CD4-positive, alpha-beta T cell treated with Interleukin-4 for 4 hours (primary cell): ENCODE results near the gene NTN1.

ENCODE experiments used
- DNase-seq: peaks from one replicate; pipeline ENCODE4 v3.0.0-alpha.2; 2020

NTN1 gene

DNA sequence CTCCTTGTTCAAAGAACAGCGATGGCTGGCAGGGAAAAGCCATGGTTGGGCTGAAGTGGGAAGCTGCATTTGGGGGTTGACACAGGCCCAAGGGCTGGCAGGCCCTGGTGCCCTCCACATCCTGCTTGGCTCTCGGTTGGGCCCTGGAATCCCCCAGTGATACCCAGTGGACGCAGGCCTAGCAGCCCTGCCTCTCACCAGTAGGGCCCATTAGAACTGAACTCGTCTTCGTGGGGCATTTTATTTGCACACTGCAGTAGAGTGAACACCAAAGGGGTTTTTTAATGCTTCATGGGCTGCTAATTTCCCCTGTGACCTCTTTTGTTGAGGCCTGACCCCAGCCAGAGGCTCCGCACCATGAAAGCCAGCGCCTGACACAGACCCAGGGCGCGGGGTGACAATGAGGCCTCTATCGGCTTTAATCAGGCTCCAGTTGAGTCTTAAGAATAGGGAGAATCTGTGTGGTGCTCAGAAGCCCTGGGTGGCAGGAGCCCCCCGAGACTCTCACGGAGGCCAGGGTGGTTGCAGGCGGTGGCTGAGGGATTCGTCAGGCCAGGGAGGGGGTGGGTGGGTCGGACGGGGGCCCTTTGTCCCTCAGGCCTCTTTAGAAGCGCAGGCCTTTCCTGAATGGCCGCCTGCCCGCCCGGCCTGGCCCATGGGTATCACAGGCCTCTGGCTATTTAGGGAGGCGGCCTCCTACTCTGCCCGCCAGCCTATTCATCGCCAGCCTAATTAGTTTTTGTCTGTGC, 199.3 kb downstream of the NTN1 start:
- no peak for DNase-seq

DNA sequence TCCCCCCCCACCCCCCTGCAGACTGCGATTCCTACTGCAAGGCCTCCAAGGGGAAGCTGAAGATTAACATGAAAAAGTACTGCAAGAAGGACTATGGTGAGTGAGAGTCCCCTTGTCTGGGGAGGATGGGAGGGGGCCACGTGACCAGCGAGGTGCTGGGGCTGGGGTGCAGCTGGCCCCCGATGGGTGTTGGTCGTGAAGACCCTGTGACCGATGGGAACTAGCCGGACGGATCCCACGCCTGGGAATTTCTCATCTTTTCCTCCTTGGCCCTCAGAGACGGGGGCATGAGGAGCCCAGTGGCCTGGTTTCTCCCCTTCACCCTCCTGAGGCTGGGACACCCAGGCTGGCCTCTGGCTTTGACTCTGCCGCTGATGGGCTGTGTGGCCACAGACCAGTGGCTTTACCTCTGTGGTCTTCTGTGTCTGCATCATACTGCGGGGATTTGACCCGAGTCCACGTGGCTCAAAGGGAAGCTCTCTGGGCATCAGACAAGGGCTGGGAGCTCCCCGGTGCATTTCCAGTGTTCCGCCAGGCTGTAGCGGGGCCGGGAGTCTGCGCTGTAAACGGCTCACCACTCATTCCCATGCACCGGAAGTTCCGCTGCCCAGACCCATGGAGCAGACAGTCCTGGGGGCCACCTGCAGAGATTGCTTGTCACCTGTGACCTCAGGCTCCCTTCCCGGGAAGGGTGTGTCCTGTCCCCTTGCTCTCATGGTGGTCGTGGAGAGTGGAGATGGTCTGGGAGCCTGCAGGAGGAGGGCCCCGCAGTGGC, 200.0 kb downstream of the NTN1 start:
- DNase-seq, result no peak

DNA sequence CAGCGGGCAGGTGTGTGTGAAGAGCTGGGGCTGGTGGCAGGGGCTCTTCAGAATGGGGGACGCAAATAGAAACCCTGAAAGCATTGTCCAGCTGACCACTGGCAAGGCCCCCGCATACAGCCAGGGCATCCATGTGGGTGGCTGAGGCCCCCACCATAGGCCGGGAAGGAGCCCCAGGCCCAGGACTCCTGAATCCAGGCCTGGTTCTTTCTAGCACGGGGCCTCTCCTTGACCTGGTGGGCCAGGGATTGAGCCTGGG, 200.5 kb downstream of the NTN1 start:
- DNase-seq, result no peak

DNA sequence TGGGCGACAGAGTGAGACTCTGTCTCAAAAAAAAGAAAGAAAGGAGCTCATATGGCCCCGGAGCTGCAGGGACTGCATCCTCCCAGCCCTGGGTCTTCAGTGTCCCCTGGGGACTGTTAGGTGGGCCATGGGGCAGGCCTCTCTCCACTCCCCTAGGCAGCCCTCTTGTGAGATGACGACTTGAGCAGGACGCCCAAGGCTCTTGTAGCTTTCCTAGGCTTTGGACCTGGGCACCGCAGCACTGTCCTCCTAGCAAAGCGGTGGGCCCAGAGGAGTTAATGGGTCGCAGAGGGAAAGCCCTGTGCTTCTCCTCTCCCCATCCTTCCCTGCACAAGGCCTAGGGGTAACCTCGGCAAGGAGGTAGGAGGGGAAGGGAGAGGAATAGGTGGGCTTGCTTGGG, 202.2 kb downstream of the NTN1 start:
- DNase-seq, result no peak

DNA sequence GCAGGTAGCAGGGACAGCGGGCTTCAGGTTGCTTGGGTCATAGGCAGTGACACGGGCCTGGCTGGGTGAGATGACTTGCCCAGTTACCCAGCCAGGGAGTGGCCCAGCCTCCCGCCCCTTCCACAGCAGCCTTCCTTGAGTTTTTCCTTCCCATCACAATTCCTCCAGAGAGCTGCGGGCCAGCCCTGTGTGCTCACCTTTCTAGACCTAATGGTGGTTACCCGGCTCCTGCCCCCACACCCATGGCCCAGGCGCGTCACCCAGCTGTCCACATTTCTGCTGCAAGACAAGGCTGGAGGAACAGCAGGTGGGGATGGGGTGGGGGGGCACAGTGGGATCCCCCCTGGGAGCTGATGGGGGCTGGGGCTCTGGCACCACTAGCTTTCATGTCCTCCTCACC, 203.2 kb downstream of the NTN1 start:
- no peak for DNase-seq

GRCh38 chr17:9225305-9226101, 204.2 kb downstream of the NTN1 start:
- DNase-seq, result no peak

- no peak for DNase-seq
Observed at GRCh38 chr17:9226130-9226793, 205.0 kb downstream of the NTN1 start.

GRCh38 chr17:9226794-9227135, 205.5 kb downstream of the NTN1 start:
- no peak for DNase-seq

DNA sequence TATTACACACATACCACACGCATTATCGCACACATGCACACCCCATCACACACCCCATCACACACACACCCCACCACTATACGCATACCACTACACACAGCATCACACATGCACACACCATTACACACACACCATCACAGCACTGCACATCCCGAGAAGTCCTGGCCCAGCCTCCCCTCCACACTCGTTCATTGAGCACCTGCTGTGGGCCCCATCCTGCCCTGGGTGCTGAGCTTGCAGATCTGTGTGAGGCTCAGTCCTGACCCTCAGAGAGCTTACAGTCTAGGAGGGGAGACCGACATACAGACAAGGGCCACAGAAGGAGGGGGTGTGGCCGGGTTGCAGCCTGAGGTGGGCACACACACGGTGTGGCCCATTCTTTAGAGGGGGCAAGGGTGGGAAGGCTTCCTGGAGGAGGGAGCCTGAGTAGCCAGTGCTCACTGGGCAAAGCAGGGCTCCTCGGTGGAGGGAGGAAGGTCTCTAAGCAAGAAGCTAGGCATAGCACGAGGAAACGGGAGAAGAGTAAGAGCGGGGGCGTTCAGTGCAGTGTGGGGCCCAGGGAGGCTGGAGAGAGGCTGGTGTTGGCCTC, 206.6 kb downstream of the NTN1 start:
- no peak for DNase-seq

DNA sequence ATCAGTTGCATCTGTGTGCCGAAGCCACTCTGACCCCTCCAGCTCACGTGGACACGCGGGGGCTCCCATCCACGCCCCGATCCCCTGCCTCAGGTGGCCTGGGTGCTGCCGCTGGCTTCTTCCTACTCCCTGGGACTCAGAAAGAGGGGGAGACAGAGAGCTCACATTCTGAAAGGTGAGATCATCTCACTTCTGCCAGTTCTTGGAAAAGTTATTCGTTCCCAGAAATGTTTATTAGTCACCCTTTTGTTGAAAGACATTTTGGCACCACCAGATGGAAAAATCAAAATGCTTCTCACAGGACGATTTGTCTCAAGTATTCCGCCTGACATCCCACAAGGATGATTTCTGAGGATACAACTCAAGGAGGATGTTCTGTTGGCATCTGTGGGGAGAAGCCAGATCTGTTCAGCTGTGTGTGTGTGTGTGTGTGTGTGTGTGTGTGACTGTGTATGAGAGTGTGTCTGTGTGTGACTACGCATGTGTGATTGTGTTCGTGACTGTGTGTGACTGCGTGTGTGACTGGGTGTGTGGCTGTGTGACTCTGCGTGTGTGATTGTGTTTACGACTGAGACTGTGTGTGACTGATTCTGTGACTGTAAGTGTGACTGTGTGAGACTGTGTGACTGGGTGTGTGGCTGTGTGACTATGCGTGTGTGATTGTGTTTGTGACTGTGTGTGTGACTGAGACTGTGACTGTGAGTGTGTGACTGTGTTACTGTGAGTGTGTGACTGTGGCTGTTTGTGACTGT, 207.3 kb downstream of the NTN1 start:
- DNase-seq, result no peak

DNA sequence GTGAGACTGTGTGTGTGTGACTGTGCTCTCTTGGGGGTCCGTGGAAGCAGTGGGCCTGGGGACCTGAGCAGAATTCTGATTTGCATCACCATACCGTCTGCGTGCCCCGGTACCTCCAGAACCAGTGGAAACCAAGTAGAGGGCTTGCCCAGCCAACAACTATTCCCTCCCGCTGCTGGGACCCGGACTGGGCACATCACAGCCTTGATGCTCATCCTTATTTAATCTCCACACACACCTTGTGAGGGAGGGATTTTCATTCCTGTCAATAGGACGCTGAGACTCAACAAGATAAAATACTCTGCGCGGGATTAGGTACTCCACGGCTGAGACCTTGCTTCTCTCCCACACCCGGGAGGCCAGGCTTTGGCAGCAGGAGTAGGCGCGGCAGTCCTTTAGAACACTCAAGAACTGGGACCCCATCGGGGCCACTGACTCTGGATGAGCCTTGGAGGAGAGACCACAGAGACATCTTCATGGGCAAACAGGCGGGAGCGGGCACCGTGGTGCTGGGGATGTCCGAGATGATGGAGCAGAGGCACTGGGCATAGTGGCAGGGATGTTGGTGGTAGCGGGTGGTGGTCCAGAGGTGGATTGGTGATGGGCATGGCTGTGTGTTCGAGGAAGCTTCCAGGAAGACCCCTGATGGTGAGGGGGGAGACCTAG, 208.0 kb downstream of the NTN1 start:
- no peak for DNase-seq

- no peak for DNase-seq
Observed at GRCh38 chr17:9229826-9230201, 208.5 kb downstream of the NTN1 start.

GRCh38 chr17:9230346-9230745, 209.0 kb downstream of the NTN1 start:
- DNase-seq, result no peak

GRCh38 chr17:9230861-9231260, 209.6 kb downstream of the NTN1 start:
- DNase-seq, result no peak

GRCh38 chr17:9231449-9232154, 210.3 kb downstream of the NTN1 start:
- no peak for DNase-seq

- DNase-seq, result no peak
Observed at GRCh38 chr17:9232155-9232475, 210.8 kb downstream of the NTN1 start.

GRCh38 chr17:9232591-9233270, 211.4 kb downstream of the NTN1 start:
- no peak for DNase-seq

- DNase-seq, result no peak
Observed at GRCh38 chr17:9233271-9233599, 211.9 kb downstream of the NTN1 start.

- no peak for DNase-seq
Observed at GRCh38 chr17:9233761-9234160, 212.5 kb downstream of the NTN1 start.

DNA sequence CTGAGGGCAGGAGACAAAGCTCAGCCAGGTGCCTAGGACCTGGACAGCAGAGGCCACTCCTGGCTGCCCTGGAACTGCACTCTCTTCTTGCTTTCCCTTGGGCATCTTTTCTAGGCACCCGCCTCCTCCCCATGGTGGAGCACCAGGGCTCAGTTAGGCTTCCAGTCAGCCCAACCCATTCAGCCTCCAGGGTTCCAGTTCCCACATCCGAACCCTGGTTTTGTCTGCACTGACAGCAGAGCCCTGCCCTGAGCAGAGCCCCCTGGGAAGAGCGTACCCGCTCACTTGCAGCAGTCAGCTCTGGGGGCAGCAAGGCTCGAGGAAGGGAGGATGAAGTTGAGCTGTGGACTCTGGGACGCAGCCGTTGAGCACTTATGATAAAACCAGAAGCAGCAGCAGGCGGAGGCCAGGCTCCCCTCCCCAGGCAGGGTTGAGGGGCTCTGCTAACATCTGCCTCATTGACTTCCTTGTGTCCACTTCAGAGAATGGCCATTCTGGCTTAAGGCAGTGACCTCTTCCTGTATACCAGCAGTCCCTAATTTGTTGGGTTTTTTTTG, 213.2 kb downstream of the NTN1 start:
- no peak for DNase-seq

DNA sequence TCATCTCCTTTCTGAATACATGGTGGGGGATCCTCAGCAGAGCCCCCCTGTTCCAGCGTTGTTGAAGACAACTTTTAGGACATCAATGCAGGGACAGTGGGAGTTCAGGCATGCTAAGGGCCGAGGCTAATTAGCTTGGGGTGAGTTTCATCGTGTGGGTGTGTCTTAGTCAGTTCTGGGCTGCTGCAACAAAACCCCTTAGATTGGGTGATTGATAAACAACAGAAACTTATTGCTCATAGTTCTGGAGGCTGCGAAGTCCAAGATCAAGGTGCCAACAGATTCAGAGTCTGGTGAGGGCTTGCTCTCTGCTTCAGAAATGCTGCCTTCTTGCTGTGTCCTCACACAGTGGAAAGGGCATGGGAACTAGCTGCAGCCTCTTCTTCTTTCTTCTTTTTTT, 214.0 kb downstream of the NTN1 start:
- no peak for DNase-seq
